Measurements from ENCODE around the gene ZNF524.

- TF ChIP-seq CTCF (IDR thresholded peaks at IDR 0.05) (no peak), POLR2A (IDR thresholded peaks at IDR 0.05) (no peak)
Observed at GRCh38 chr19:55645512-55645881, 45.4 kb downstream of the ZNF524 start.
